ENCODE data around the gene RDX. TPM values are rescaled to one million over a fixed set of nuclear protein-coding genes. Genes with fewer than 3 reads are reported as not detected.

The RDX gene
- total RNA-seq, 2 experiments from 2014 or later, result 23.7 to 25.5 TPM

- ChIA-PET POLR2A (no interaction called here), CTCF (ENCODE audit: unreplicated experiment) (no interaction called here)
- TF ChIP-seq EZH2phosphoT487 (IDR thresholded peaks at IDR 0.05; ENCODE audit: borderline replicate concordance, low read depth, low read length) (no peak), CTCF (conservative IDR thresholded peaks at IDR 0.05; ENCODE audit: low read length) (no peak)
- intact Hi-C loops (cut with micrococcal nuclease; ENCODE audit: unreplicated experiment), result no loop called here
- Histone ChIP-seq H3K27ac (ENCODE audit: low read depth, low read length, poor library complexity, severe bottlenecking) (no peak overlapping the region), H3K79me2 (ENCODE audit: insufficient read depth, low read depth, low read length) (no peaks in the 10 kb centered on the region), H3K4me2 (ENCODE audit: low read length) (no peak overlapping the region), H4K20me1 (ENCODE audit: insufficient read depth, low read length) (no peaks in the 10 kb centered on the region), H3K4me1 (ENCODE audit: insufficient read depth, low read length, poor library complexity, severe bottlenecking) (no peaks in the 10 kb centered on the region), H3K9me2 (ENCODE audit: insufficient read depth, low read length) (no peaks in the 10 kb centered on the region), H3K36me3 (ENCODE audit: insufficient read depth, low read length) (no peaks in the 10 kb centered on the region), H3K4me3 (ENCODE audit: low read depth, low read length, poor library complexity, severe bottlenecking) (no peak overlapping the region), H2AFZ (ENCODE audit: low read length) (no peak overlapping the region), H3K9me3 (ENCODE audit: low read length) (no peaks in the 10 kb centered on the region)
- no TSS peak for BruUV-seq (replicated peaks)
- DNase-seq (ENCODE audit: low spot score), result no peak
Observed at GRCh38 chr11:110184456-110184855, 112.0 kb downstream of the RDX start.

GRCh38 chr11:110182886-110183285 is 113.5 kb downstream of the RDX start:
- Histone ChIP-seq H3K4me3 (ENCODE audit: low read depth, low read length, poor library complexity, severe bottlenecking) (no peak overlapping the region), H3K79me2 (ENCODE audit: insufficient read depth, low read depth, low read length) (no peaks in the 10 kb centered on the region), H3K36me3 (ENCODE audit: insufficient read depth, low read length) (no peaks in the 10 kb centered on the region), H2AFZ (ENCODE audit: low read length) (no peak overlapping the region), H3K9me2 (ENCODE audit: insufficient read depth, low read length) (no peaks in the 10 kb centered on the region), H3K4me1 (ENCODE audit: insufficient read depth, low read length, poor library complexity, severe bottlenecking) (no peaks in the 10 kb centered on the region), H3K4me2 (ENCODE audit: low read length) (no peak overlapping the region), H3K9me3 (ENCODE audit: low read length) (no peaks in the 10 kb centered on the region), H3K27ac (ENCODE audit: low read depth, low read length, poor library complexity, severe bottlenecking) (no peak overlapping the region), H4K20me1 (ENCODE audit: insufficient read depth, low read length) (no peaks in the 10 kb centered on the region)
- BruUV-seq (replicated peaks), result no TSS peak
- POLR2A ChIA-PET, result no interaction called here
- CTCF ChIA-PET (ENCODE audit: unreplicated experiment), result no interaction called here
- DNase-seq (ENCODE audit: low spot score), result no peak
- TF ChIP-seq CTCF (conservative IDR thresholded peaks at IDR 0.05; ENCODE audit: low read length), result no peak
- TF ChIP-seq EZH2phosphoT487 (IDR thresholded peaks at IDR 0.05; ENCODE audit: borderline replicate concordance, low read depth, low read length), result no peak
- intact Hi-C loops (cut with micrococcal nuclease; ENCODE audit: unreplicated experiment), result no loop called here

GRCh38 chr11:110179064-110179463 is 117.3 kb downstream of the RDX start:
- no TSS peak for BruUV-seq (replicated peaks)
- Histone ChIP-seq H3K79me2 (ENCODE audit: insufficient read depth, low read depth, low read length) (no peaks in the 10 kb centered on the region), H4K20me1 (ENCODE audit: insufficient read depth, low read length) (no peaks in the 10 kb centered on the region), H3K9me2 (ENCODE audit: insufficient read depth, low read length) (no peaks in the 10 kb centered on the region), H3K4me1 (ENCODE audit: insufficient read depth, low read length, poor library complexity, severe bottlenecking) (no peaks in the 10 kb centered on the region), H3K27ac (ENCODE audit: low read depth, low read length, poor library complexity, severe bottlenecking) (no peak overlapping the region), H3K4me2 (ENCODE audit: low read length) (no peak overlapping the region), H2AFZ (ENCODE audit: low read length) (no peak overlapping the region), H3K36me3 (ENCODE audit: insufficient read depth, low read length) (no peaks in the 10 kb centered on the region), H3K4me3 (ENCODE audit: low read depth, low read length, poor library complexity, severe bottlenecking) (no peak overlapping the region), H3K9me3 (ENCODE audit: low read length) (no peaks in the 10 kb centered on the region)
- no peak for TF ChIP-seq CTCF (conservative IDR thresholded peaks at IDR 0.05; ENCODE audit: low read length)
- TF ChIP-seq EZH2phosphoT487 (IDR thresholded peaks at IDR 0.05; ENCODE audit: borderline replicate concordance, low read depth, low read length), result no peak
- POLR2A ChIA-PET, result interaction anchor here (1.0 kb wide), 1 partner anchor 238 kb away, joined by 3 read pairs; no protein-coding TSS in a partner anchor
- no peak for DNase-seq (ENCODE audit: low spot score)
- intact Hi-C loops (cut with micrococcal nuclease; ENCODE audit: unreplicated experiment), result no loop called here
- CTCF ChIA-PET (ENCODE audit: unreplicated experiment), result no interaction called here

Measured in OCI-LY7 (cell line).